HG03196 (cell line): ENCODE data around the gene ZSWIM5.
"Not testable (repeated sequence)": the region's sequence is repeated elsewhere in the genome, so short reads cannot be mapped to it uniquely, and the experiment has no call there.

Source experiments
- ATAC-seq: cut with Tn5 transposase; IDR thresholded peaks from one replicate; pipeline ENCODE4 v1.9.1; 2021; ENCODE audit not compliant: unreplicated experiment

ZSWIM5 gene

GRCh38 chr1:45205011-45205909 lies 1.1 kb downstream of the ZSWIM5 start:
- ATAC-seq: no peak

- no peak for ATAC-seq
Observed at GRCh38 chr1:45200906-45201500, 5.4 kb downstream of the ZSWIM5 start.

GRCh38 chr1:45200435-45200834 lies 6.0 kb downstream of the ZSWIM5 start:
- no peak for ATAC-seq

- ATAC-seq: no peak
Observed at GRCh38 chr1:45198185-45198584, 8.2 kb downstream of the ZSWIM5 start.

- no peak for ATAC-seq
Observed at GRCh38 chr1:45196863-45197262, 9.5 kb downstream of the ZSWIM5 start.

GRCh38 chr1:45191418-45191783 lies 15.0 kb downstream of the ZSWIM5 start:
- no peak for ATAC-seq

- ATAC-seq: no peak
Observed at GRCh38 chr1:45187725-45188124, 18.7 kb downstream of the ZSWIM5 start.

- not testable (repeated sequence) for ATAC-seq
Observed at GRCh38 chr1:45179918-45180519, 26.4 kb downstream of the ZSWIM5 start.

GRCh38 chr1:45177452-45177851 lies 29.0 kb downstream of the ZSWIM5 start:
- ATAC-seq: no peak

- no peak for ATAC-seq
Observed at GRCh38 chr1:45172764-45173163, 33.6 kb downstream of the ZSWIM5 start.

- no peak for ATAC-seq
Observed at GRCh38 chr1:45172005-45172404, 34.4 kb downstream of the ZSWIM5 start.

GRCh38 chr1:45171575-45171974 lies 34.8 kb downstream of the ZSWIM5 start:
- ATAC-seq: no peak

- ATAC-seq: no peak
Observed at GRCh38 chr1:45170151-45170742, 36.2 kb downstream of the ZSWIM5 start.

GRCh38 chr1:45167947-45168346 lies 38.5 kb downstream of the ZSWIM5 start:
- ATAC-seq: not testable (repeated sequence)

GRCh38 chr1:45164307-45164706 lies 42.1 kb downstream of the ZSWIM5 start:
- ATAC-seq: not testable (repeated sequence)

GRCh38 chr1:45163111-45163510 lies 43.3 kb downstream of the ZSWIM5 start:
- not testable (repeated sequence) for ATAC-seq

- ATAC-seq: not testable (repeated sequence)
Observed at GRCh38 chr1:45162041-45163035, 44.1 kb downstream of the ZSWIM5 start.

- no peak for ATAC-seq
Observed at GRCh38 chr1:45155957-45156356, 50.4 kb downstream of the ZSWIM5 start.

GRCh38 chr1:45155423-45155822 lies 51.0 kb downstream of the ZSWIM5 start:
- no peak for ATAC-seq

- no peak for ATAC-seq
Observed at GRCh38 chr1:45152126-45152525, 54.3 kb downstream of the ZSWIM5 start.
